Kasumi-1 (cell line): ENCODE data around the gene PJA1.

Source experiments
- DNase-seq, 2 experiments: peaks; one replicate each; lab custom pipeline; 2025; lab: John Stamatoyannopoulos, UW

PJA1 gene

DNA sequence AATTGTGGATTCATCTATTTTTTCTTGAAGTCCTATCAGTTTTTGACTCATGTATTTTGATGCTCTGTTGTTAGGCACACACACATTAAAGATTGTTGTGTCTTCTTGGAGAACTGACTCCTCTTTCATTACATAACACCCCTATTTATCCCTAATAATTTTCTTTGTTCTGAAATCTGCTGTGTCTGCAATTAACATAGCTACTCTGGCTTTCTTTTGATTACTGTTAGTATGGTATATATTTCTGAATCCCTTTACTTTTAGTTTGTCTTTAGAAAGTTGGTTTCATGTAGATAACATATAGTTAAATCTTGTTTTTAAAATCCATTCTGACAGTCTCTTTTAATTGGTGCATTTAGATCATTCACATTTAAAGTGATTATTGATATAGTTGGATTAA lies 5.1 kb upstream of the PJA1 start:
- no peak for DNase-seq

DNA sequence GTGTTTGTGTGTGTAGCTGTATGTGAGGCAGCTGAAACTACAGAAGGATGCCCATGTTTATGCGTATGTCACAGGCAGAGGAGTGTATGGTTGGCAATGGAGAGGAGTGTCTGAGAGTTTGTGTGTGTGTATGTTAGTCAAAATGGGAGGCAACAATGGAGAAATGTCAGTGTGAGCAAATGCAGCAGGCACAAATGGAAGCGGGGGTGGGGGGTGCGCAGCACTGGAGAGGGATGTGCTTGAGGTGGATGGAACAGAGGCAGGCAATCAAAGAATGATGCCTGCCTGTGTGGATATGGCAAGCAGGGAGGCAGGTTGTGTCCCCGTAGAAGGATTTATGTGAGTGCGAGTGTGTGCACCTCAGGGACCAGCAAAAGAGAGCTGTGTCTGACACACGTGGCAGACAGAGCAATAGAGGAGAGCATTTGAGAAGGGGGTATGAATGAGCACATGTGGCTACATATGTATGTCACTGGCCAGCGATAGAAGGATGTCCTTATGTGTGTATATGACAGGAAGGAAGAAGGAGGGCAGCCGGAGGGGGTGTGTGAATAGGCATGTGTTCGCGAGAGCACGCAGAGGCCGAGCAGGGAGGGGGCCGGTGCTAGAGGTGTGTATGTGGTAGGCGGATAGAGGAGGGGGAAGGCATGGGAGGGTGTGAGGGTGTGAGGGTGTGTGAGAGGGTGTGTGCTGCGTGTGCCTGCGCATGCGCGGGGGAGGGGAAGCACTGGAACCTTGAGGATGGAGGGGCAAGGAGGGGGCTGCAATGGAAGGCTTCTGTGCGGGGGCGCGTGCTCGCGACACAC lies 1.1 kb downstream of the PJA1 start:
- DNase-seq, result no peak

DNA sequence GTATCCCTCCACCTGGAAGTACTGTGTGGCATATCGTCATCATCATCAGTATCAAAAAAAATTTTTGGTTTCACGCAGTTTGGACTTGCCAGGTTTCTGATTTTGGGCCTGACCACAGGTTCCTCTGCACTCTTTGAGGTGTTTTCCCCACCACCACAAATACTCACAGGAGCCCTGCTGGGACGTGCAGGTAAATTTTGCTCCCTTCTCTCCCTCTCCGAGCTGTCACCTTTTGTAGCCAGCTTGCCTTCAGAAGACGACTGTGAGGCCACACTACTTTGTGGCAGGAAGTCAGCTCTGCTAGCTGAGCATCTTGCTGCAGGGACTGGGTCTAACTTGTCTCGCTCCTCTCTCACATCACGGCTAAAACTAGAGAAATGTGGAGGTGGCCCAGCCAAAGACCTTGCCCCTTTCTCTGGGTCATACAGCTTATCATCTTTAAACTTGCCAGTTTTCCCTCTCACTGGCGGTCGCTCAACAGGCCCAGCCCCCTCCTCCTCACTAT lies 2.8 kb downstream of the PJA1 start:
- DNase-seq, result no peak

DNA sequence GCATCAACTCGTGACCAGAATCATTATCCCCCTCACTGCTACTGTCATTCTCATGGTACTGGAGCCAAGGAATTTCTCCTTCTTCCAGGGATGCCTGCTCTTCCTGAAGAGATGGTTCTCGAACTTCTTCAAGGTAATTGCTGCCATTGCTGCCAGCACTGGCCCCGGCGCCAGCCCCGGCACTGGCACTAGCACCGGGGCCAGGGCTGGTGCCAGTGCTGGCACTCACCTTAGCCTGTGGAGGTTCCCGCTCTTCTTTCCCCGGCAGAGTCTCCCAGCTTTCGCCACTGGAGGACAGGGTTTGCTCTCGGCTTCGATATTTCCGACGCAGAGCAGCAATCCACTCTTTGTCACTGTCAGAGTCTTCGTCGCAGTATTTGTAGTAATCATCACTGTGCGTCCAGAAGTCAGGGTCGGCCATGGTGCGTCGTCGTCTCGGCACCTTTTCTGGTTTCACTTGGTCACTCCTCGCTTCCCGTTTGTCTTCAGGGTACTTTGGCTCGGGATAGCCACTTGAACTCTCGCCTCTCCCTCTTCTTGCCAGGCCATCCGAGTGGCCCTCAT lies 3.4 kb downstream of the PJA1 start:
- no peak for DNase-seq

DNA sequence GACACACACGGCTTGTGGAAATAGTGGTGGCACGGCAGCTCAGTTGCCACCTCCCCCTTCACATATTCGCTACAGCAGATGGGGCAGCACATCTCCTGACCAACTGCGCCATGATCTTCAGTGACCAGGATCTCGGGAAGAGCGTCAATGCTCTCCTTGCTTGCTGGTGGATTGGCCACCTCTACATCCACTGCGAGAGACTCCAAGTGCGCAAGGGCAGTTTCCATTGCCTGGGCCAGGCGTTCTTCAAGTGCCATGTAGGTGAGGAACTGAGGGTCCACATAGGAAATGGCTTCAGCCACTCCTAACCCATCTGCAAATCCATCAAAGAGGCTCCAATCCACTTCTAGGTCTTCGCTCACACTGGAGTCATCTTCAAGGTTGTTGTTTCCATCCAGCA lies 3.9 kb downstream of the PJA1 start:
- no peak for DNase-seq

DNA sequence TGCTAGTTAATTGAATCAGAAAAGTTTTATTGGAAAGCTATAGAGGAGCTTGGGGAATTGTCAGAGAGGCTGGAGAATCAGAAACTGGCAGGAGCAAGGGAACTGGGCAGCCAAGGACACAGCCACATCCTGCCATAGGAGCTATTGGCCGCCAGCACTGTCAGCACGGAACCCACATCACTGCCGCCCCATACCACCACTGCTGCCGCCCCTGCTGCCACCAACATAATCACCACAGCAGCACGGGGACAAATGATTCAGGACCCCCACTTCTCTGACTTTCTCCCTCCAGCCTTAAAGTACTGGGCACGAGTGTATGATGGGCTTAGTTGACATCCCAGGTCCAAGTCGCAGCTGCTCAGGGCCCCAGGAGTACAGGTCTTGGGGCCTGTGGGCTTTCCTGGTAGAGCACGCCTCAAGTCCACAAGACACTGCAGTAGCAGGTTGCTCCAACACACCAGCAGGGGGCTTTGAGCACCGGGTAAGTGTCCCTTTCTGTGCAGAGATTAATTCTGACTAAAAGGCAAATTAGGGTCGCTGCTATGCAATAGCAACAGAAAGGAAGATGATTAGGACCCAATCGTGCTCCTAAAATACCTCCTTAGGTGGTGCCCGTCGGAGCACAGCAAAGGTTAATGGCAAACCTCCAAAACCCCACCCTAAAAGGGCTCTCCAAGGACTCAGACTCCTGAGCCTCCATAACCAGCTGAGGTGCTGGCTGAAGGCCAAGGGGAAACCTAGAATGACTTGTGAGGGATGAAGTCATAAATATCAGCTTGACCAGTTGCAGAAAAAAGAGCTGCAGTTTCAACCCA lies 6.9 kb downstream of the PJA1 start:
- peak; percentile 14 to 42 for DNase-seq

DNA sequence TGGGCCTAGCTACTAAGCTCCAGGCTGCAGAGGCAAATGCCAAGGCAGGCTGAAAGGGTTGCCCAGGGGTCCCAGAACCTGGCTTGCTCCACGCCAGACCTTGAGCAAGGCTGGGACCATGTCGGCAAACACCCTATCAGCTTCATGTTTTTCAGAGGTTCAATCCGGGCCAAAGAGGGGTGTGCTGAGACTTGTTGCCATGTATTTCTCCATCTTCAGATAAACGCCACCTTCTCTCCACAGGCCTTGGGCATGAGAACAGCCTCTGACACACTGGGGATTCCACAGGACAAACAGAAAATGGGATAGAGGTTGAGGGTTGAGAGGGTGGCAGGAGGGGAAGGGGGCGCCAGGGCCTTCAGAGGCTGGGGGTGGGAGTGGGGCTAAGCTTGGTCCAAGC lies 8.6 kb downstream of the PJA1 start:
- DNase-seq, result no peak

DNA sequence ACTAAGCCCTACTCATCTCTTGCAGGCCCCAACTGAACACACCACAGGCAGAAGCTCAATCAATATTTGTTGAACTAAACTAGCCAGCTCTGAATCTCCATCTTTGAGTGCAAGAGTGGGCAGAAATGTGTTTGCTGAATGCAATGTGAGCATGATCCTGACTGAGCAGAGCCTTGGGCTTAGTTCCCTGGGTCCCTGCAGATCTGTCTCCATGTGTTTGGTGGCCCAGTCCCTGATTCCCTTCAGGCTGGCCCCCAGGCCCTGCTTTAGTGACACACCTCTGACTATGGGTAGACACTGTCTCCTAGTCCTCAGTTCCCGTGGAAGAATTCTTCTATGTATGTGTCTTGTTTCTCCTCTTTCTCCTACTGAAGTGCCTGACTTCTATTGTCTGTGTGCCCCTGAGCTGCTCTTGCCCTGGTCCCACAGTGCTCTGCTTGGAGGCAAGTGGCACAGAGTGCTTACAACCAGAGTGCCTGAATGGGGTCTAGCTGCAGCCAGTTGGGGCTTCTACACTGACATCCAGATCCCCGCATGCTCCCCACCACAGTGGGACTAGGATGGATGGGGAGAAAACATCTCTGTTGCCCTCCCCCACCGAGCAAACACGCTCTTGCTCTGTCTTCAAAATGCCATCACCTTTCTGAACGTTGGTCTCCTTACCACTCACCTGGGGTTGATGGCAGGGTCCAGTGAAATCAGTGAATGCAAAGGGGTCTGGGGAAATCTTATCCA lies 9.3 kb downstream of the PJA1 start:
- no peak for DNase-seq

DNA sequence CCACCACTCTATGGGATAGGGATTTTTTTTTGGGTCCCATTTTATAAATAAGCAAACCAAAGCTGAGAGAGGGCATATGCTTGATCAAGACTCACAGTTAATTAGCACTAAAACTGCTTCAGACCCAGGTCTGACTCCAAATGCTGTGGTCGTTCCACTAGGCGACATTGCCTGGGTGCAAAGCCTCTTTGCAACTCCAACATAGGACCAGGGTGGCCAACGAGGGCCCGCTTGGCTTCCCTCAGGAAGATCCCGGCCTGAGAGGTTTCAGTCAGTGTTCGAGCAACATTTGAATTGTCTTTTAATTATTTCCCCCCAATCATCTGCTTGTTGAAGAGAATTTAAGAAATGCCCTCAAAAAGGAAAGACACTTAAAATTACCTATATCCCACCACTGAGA lies 11.2 kb downstream of the PJA1 start:
- no peak for DNase-seq

DNA sequence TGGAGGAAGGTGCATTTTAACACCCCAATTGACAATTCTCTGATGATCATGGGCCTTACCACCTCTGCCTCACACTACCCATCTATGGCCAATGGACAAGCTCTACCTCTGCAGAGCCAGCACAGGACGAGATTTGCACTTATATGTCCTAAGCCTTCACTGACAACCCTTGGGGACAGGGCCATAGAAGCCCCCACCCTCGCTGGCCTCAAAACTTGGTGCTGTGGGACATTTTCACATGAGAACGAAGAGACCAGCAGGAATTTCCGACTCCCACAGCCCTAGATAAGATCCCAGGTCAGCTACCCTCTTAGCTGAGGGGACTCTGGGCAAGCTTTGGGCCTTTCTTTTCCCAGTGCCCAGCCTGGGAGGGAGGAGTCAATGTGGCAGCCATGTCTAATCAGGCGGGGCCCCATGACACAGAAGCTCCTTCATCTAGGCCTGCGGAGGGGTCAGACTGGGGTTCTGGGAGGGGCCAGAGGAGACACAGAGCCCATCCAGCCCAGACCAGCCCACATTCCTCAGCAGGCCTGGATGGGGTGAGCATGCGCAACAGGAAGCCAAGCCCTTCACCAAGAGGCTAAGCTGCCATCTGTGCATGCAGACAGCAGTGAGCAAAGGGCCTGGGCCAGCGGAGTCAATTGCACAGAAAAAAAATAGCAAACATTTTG lies 12.1 kb downstream of the PJA1 start:
- no peak for DNase-seq

DNA sequence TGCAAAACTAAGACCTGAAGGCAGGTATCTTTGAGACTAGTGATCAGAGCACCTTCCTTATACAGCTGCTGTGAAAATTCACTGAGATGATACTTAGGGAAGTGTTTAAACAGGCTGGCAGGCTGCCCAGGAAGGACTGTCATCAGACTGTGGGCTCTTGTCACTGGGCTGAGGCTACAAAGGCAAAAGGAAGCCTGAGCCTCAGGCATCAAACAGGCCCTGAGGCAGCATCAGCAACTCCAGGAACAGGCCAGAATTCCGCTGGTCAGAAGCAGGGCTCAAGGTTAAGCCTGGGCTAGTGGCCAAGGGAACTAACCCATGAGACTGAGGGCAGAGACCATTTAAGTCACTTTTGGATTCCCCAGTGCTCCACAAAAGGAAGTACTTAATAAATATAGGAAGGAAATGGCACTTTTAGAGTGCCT lies 12.8 kb downstream of the PJA1 start:
- DNase-seq, result peak; percentile 48 to 55

DNA sequence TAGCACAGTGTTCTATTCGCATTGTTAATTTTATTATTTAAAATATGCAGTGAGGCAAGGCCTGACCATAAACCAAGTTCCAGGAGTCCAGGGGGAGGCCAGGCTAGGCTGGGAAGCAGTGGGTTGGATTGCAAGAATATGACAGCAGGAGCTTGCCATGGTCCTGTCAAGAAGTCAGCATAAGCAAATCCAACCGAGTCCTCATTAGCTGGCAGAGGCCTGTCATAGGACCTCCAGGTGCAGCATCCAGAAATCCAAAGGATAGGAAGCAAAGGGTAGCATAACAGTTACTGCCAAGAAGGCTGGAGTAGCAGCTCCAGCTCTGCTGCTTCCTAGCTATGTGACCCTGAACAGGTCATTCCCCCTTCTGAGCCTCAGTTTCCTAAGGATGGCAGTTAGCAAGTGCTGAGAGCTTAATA lies 13.4 kb downstream of the PJA1 start:
- DNase-seq, result no peak

DNA sequence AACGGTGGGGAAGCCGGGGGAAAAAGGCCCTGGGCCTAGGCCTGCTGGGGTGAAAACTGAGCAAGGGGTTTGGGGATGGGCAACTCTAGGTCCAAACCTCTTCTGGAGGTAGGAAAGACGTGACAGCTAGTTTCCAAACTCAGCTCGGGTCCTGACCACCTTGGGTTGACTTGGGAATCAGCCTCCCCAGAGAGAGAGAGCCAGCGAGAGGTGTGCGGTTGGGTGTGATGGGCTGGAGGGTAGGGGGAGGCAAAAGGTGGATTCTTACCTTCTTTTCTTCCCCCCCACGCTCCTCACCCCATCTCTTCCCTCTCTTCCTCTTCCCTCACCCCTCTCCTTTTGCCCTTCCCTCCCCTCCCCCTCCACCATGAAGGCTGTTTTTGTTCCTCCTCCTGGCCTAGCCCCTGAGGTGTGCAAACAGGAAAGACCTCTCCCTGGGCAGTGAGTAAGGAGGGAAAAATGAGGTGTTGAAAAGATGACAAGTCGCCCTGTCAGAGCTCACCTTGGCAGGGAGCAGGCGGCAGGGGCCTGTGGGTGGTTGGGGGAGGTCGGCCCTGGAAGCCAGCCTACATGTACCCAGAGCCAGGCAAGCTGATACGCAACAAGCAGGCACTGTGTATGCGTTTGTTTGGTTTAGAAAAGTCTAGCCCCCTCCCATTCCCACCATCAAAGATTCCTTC lies 14.8 kb downstream of the PJA1 start:
- DNase-seq, result no peak

DNA sequence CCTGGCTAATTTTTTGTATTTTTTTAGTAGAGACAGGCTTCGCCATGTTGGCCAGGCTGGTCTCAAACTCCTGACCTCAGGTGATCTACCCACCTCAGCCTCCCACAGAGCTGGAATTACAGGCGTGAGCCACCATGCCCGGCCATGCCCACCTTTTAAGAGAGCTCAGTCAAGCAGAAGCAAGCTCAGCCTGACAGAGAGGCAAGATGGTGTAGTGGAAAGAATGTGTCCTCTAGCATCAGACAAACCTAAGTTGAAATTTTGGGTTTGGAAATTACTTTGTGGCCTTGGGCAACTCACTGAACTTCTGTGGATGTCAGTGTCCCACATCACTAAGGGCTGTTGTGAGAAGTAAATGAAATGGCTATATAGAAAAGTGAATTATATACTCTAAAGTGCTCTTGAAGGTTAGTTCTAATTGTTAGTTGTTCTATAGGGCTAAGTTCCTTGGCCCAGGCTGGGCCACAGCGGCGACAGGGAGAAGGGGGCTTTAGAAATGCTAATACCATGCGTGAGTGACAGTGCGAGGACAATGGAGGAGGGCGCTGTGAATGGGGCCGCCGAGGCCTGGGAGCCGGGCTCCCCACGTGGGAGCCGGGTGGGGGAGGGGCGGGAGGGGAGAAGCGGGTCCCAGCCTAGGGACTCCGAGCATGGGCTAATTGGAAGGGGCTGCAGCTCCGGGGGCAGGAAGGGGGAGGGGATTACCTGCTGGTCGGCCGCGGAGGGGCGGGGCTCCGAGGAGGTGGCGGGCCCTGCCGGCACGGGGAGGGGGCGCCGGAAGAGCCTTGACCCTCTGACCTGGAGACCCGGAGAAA lies 15.6 kb downstream of the PJA1 start:
- no peak for DNase-seq

DNA sequence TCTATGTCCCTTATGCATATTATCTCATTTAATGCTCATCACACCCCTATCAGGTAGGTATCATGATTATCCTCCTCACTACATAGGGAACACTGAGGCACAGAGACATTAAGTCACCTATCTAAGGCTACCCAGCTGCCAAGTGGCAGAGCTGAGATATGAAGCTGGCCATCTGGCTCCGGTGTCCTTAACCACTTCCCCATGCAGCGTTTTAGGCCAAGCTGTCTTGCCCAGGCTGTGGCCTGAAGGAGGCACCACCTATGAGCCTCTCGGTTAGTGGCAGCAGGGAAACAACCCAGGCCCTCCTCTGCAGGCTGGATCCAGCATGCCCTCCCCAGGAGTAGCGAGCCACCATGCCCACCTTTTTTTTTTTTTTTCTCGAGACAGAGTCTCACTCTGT lies 16.3 kb downstream of the PJA1 start:
- DNase-seq, result no peak

DNA sequence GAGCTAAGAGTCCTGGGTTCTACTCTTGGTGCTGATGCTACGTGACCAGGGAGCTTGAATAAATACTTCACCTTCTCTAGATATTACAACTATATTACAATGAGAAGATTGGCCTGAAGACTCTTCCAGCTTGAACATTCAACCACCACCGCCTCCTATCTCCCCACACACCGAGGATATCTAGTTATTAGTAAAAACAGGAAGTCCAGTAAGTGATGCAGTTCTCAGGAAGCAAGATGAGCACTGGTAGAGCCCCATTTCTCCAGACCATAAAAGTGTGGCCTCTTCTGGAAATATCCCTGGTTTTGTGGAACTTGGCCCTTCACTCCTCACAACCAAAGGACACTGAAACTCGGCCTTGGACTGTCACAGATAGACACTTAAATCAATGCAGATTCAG lies 18.5 kb downstream of the PJA1 start:
- DNase-seq, result no peak

DNA sequence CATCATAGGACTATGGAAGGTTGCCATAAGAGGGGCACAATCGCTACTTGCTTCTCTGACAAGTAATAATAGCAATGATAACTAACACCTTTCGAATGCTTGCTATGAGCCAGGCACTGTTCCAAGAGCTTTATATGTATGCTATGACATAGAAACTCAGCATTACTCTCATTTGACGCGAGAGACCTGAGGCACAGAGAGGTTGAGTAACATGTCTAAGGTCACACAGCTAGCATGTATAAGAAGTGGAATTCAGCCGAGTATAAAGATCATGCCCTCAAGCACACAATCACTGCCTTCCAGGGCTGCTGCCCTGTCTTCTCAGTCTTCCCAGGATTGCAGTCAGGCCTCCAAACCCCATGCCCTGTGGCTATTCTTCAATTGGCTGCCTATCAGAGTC lies 19.5 kb downstream of the PJA1 start:
- no peak for DNase-seq

DNA sequence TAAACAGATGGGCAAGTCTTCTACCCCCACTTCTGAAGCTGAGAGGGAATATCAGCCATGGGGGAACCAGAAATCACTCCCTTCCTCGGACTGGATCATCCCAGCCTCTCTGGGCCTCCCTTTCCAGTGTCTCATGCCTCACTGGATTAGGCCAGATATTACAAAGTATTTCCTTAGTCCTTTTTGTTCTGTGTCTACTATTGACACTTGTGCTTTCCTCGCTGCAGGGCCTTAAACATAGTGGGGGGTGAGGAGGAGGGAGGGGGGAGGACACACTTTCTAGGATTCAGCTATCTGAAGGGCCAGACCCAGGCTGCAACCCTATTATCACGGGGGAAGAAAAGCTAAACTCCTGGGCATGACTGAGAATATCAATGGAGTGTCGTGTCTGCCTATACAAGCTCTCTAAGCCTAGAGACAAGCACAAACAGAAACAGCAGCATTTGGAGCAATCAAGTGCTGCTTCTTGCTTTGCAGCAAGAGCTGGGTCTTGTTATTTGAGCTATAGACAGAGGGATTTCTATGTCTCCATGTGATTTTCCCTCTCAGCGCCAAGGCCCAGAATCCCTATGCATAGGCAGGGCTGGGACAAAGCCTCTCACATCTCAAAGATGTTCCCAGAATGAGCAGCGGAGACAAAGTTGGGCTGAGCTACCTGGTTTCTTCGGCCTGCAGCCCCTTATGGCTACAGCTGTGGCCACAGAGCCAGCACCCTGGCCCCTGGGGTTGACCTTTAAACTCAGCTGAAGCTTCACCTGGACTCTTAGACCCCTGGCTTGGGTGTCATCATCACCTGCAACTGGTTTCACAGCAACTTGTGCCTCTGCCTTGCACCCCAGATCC lies 20.2 kb downstream of the PJA1 start:
- no peak for DNase-seq

DNA sequence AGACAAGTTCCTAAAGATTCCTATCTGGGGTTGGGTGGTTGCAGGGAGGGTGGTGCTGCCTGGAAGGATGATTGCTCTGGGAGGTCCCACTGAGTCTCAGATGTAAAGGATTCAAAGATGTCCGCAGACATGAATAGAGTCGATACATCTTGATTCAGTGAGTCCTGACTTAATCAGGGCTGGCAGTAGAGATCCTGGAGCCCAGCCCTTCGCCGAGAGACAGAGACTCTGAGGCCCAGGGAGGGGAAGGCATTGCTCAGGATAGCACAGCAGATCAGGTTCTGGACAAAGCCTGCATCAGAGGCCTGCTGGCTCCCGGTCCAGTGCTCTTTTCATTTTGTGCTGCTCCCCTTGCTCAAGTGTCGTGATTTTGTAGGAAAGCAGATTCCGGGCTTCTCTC lies 21.7 kb downstream of the PJA1 start:
- no peak for DNase-seq
